ENCODE data around the gene VWDE. TPM values are rescaled to one million over a fixed set of nuclear protein-coding genes. Genes with fewer than 3 reads are reported as not detected.

Gene VWDE
- total and polyA plus RNA-seq, 2 of the 8 experiments (the other 6 are each of a cell fraction or from before 2014, with no cell fraction given): 11.0 to 21.2 TPM

- Histone ChIP-seq H3K4me1 (replicated peaks in 1 of 4; ENCODE audit: control insufficient read depth in 3 of 4, insufficient read depth in 4 of 4, low read length in 3 of 4) (peaks cover 0 to 11% (median 6%) of the 10 kb centered on the region in 4 experiments; a peak in 4 of 7 replicates), H3K56ac (replicated peaks; ENCODE audit: insufficient read length, low read depth, low read length) (no peak overlapping the region), H3K4me2 (ENCODE audit: insufficient read depth in 1 of 2, low read depth in 2 of 2, low read length in 2 of 2) (no peak overlapping the region), H3K27me3 (replicated peaks in 1 of 4; ENCODE audit: control insufficient read depth in 3 of 4, extremely low read depth in 1 of 4, insufficient read depth in 3 of 4, low read length in 3 of 4) (no peaks in the 10 kb centered on the region), H2BK120ac (replicated peaks; ENCODE audit: low read depth, low read length) (no peak overlapping the region), H2BK20ac (ENCODE audit: low read length) (no peak overlapping the region), H4K8ac (ENCODE audit: extremely low read depth, insufficient read depth, low read length) (no peak overlapping the region), H2BK5ac (ENCODE audit: low read depth, low read length) (no peak overlapping the region), H3K18ac (ENCODE audit: extremely low read depth, low read length) (no peak overlapping the region), H4K5ac (ENCODE audit: insufficient read length, low read depth, low read length) (no peak overlapping the region), H2BK15ac (ENCODE audit: low read length) (no peak overlapping the region), H3K9me3 (ENCODE audit: insufficient read depth in 2 of 2, low read depth in 1 of 2, low read length in 1 of 2) (no peaks in the 10 kb centered on the region), H3K9ac (replicated peaks in 1 of 4; ENCODE audit: extremely low read depth in 1 of 4, low read depth in 3 of 4, low read length in 3 of 4) (no peak overlapping the region), H3K4ac (replicated peaks; ENCODE audit: insufficient read length, low read depth, low read length) (no peak overlapping the region), H3K23ac (ENCODE audit: insufficient read length) (no peak overlapping the region), H3K23me2 (ENCODE audit: low read depth, low read length) (no peaks in the 10 kb centered on the region), H3K27ac (ENCODE audit: low read depth, low read length) (no peak overlapping the region), H2AK5ac (ENCODE audit: low read depth, low read length) (no peak overlapping the region), H3K79me1 (ENCODE audit: low read depth, low read length) (no peaks in the 10 kb centered on the region), H3K4me3 (ENCODE audit: extremely low read depth in 1 of 4, insufficient read depth in 2 of 4, low read depth in 3 of 4, low read length in 4 of 4) (no peak overlapping the region), H4K91ac (replicated peaks; ENCODE audit: insufficient read length, low read length) (no peak overlapping the region), H2BK12ac (ENCODE audit: low read depth, low read length) (no peak overlapping the region), H4K20me1 (replicated peaks in 1 of 2; ENCODE audit: control insufficient read depth in 1 of 2, insufficient read depth in 2 of 2, low read length in 2 of 2) (no peaks in the 10 kb centered on the region), H2AFZ (ENCODE audit: low read length) (no peak overlapping the region), H3K36me3 (ENCODE audit: control insufficient read depth in 2 of 4, insufficient read depth in 4 of 4, low read length in 3 of 4) (peaks cover 0 to 5% (median 0%) of the 10 kb centered on the region in 4 experiments; a peak in 3 of 8 replicates), H3K14ac (ENCODE audit: insufficient read length) (no peak overlapping the region), H3K79me2 (ENCODE audit: control insufficient read depth in 1 of 2, insufficient read depth in 2 of 2, low read length in 2 of 2) (no peaks in the 10 kb centered on the region; a peak in 1 of 4 replicates)
- no peak for DNase-seq (ENCODE audit: low read depth in 1 of 2, low spot score in 2 of 2)
- ChIA-PET CTCF (ENCODE audit: partially characterized antibody) (no interaction called here), POLR2A (ENCODE audit: partially characterized antibody) (no interaction called here)
- TF ChIP-seq KDM1A (IDR thresholded peaks at IDR 0.05; ENCODE audit: borderline replicate concordance, low read length): no peak
- TF ChIP-seq YY1 (IDR thresholded peaks at IDR 0.05; ENCODE audit: low read depth, low read length): no peak
- no peak for TF ChIP-seq GTF2F1 (IDR thresholded peaks at IDR 0.05; ENCODE audit: borderline replicate concordance, low read depth, low read length)
- TF ChIP-seq NANOG (IDR thresholded peaks at IDR 0.05; ENCODE audit: insufficient read depth, low read depth, low read length, poor library complexity, severe bottlenecking): no peak
- no peak for TF ChIP-seq GABPA (IDR thresholded peaks at IDR 0.05; ENCODE audit: borderline replicate concordance, insufficient read depth, low read length)
- no peak for TF ChIP-seq TBP (IDR thresholded peaks at IDR 0.05; ENCODE audit: low read depth, low read length)
- no peak for TF ChIP-seq SP2 (IDR thresholded peaks at IDR 0.05; ENCODE audit: low read length)
- no peak for TF ChIP-seq ATF2 (IDR thresholded peaks at IDR 0.05; ENCODE audit: low read length)
- TF ChIP-seq KDM5A (IDR thresholded peaks at IDR 0.05; ENCODE audit: low read length): no peak
- no peak for TF ChIP-seq SIX5 (IDR thresholded peaks at IDR 0.05; ENCODE audit: low read depth, low read length)
- TF ChIP-seq HDAC6 (IDR thresholded peaks at IDR 0.05; ENCODE audit: low read depth, low read length): no peak
- no peak for TF ChIP-seq SIRT6 (IDR thresholded peaks at IDR 0.05; ENCODE audit: low read length)
- TF ChIP-seq CREB1 (IDR thresholded peaks at IDR 0.05): no peak
- no peak for FAIRE-seq
These were observed 78.0 kb downstream of the VWDE start for GRCh38 chr7:12325646-12326045.

Measured in H1 (cell line).